Measurements from ENCODE around the gene MYO16. TPM values are rescaled to one million over a fixed set of nuclear protein-coding genes. Genes with fewer than 3 reads are reported as not detected.

Gene MYO16
- total RNA-seq, 1 experiment from 2014 or later: 0.49 TPM

DNA sequence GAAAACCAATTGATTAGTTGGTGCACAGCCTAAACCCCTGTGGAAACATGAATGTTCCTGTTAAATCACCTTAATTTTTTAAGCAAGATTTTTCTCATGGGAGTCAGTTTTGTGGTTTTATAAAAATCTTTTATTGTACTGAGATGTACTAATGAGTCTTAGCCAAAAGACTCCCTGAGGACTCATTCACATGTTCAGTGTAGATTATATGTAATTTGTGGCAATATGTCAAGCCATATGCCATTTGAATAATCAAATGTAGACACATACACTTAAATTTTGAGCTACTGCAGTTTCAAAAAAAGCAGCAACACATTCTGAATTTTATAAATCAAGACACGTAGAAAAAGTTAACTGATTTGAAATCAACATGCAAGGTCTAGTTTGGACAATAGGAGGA is 395.2 kb downstream of the MYO16 start:
- Histone ChIP-seq H3K27me3 (replicated peaks; ENCODE audit: insufficient read depth, low read depth, low read length, poor library complexity) (no peaks in the 10 kb centered on the region), H3K27ac (ENCODE audit: low read depth, low read length, poor library complexity, severe bottlenecking) (no peak overlapping the region), H3K4me3 (ENCODE audit: low read depth, low read length, poor library complexity, severe bottlenecking) (no peak overlapping the region), H3K36me3 (ENCODE audit: insufficient read depth, low read length, poor library complexity, severe bottlenecking) (no peaks in the 10 kb centered on the region), H3K9me3 (ENCODE audit: low read depth, low read length, poor library complexity, severe bottlenecking) (no peaks in the 10 kb centered on the region), H3K4me1 (ENCODE audit: insufficient read depth, low read length, poor library complexity, severe bottlenecking) (no peaks in the 10 kb centered on the region)
- no TSS peak for BruUV-seq (replicated peaks)
- CTCF ChIA-PET: no interaction called here
- no peak for DNase-seq (ENCODE audit: low spot score)
- POLR2A ChIA-PET (ENCODE audit: low non-redundant PET): no interaction called here
- intact Hi-C loops (cut with micrococcal nuclease; ENCODE audit: unreplicated experiment): no loop called here
- no peak for TF ChIP-seq EZH2 (IDR thresholded peaks at IDR 0.05; ENCODE audit: borderline replicate concordance, low read depth, low read length, poor library complexity, severe bottlenecking)
- TF ChIP-seq, protein P1, sequence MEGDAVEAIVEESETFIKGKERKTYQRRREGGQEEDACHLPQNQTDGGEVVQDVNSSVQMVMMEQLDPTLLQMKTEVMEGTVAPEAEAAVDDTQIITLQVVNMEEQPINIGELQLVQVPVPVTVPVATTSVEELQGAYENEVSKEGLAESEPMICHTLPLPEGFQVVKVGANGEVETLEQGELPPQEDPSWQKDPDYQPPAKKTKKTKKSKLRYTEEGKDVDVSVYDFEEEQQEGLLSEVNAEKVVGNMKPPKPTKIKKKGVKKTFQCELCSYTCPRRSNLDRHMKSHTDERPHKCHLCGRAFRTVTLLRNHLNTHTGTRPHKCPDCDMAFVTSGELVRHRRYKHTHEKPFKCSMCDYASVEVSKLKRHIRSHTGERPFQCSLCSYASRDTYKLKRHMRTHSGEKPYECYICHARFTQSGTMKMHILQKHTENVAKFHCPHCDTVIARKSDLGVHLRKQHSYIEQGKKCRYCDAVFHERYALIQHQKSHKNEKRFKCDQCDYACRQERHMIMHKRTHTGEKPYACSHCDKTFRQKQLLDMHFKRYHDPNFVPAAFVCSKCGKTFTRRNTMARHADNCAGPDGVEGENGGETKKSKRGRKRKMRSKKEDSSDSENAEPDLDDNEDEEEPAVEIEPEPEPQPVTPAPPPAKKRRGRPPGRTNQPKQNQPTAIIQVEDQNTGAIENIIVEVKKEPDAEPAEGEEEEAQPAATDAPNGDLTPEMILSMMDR (conservative IDR thresholded peaks at IDR 0.05; ENCODE audit: low read depth, low read length): no peak

DNA sequence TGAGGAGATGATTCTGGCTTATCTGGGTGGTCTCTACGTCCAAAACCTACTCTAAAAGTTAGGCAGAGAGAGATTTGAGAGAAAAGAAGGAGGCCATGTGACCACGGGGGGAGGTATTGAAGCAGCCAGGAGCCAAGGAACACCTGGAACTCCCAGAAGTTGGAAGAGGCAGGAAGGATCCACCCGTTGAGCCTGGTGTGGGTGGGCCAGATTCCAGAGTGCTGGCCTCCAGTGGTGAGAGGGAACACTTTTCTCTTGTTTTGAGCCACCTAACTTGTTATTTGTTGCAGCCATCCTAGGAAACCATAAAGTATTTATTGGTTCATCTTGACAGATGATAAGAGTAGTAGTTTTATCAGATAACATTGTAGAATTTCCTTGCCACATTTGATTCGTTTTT is 396.9 kb downstream of the MYO16 start:
- Histone ChIP-seq H3K36me3 (ENCODE audit: insufficient read depth, low read length, poor library complexity, severe bottlenecking) (no peaks in the 10 kb centered on the region), H3K4me3 (ENCODE audit: low read depth, low read length, poor library complexity, severe bottlenecking) (no peak overlapping the region), H3K9me3 (ENCODE audit: low read depth, low read length, poor library complexity, severe bottlenecking) (no peaks in the 10 kb centered on the region), H3K27ac (ENCODE audit: low read depth, low read length, poor library complexity, severe bottlenecking) (no peak overlapping the region), H3K4me1 (ENCODE audit: insufficient read depth, low read length, poor library complexity, severe bottlenecking) (no peaks in the 10 kb centered on the region), H3K27me3 (replicated peaks; ENCODE audit: insufficient read depth, low read depth, low read length, poor library complexity) (no peaks in the 10 kb centered on the region)
- ChIA-PET CTCF (no interaction called here), POLR2A (ENCODE audit: low non-redundant PET) (no interaction called here)
- TF ChIP-seq, protein P1 (conservative IDR thresholded peaks at IDR 0.05; ENCODE audit: low read depth, low read length): no peak
- no peak for TF ChIP-seq EZH2 (IDR thresholded peaks at IDR 0.05; ENCODE audit: borderline replicate concordance, low read depth, low read length, poor library complexity, severe bottlenecking)
- DNase-seq (ENCODE audit: low spot score): no peak
- no TSS peak for BruUV-seq (replicated peaks)
- intact Hi-C loops (cut with micrococcal nuclease; ENCODE audit: unreplicated experiment): no loop called here

DNA sequence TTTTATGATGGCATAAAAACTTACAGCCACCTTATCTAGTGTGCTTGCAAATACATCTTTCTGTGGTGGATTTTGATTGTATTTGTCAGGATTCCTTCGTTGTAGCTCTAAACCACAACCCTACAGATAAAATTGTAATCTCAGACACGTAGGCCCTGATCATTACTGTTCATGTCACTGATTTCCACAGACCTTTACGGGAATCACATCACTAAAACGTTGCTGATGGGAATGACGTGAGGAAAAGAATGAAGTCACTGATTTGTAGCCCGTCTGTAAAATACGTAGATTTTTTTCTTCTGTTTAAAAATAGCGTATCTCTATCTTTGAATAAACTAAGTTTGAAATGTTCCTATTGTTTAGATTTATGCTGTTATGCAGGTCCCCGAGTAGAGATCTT is 399.2 kb downstream of the MYO16 start:
- H3K27ac ChIP-seq (ENCODE audit: low read depth, low read length, poor library complexity, severe bottlenecking): no peak overlapping the region
- no peak for DNase-seq (ENCODE audit: low spot score)
- H3K36me3 ChIP-seq (ENCODE audit: insufficient read depth, low read length, poor library complexity, severe bottlenecking): no peaks in the 10 kb centered on the region
- no peaks in the 10 kb centered on the region for H3K27me3 ChIP-seq (replicated peaks; ENCODE audit: insufficient read depth, low read depth, low read length, poor library complexity)
- intact Hi-C loops (cut with micrococcal nuclease; ENCODE audit: unreplicated experiment): no loop called here
- BruUV-seq (replicated peaks): no TSS peak
- no peak overlapping the region for H3K4me3 ChIP-seq (ENCODE audit: low read depth, low read length, poor library complexity, severe bottlenecking)
- ChIA-PET CTCF (no interaction called here), POLR2A (ENCODE audit: low non-redundant PET) (no interaction called here)
- TF ChIP-seq EZH2 (IDR thresholded peaks at IDR 0.05; ENCODE audit: borderline replicate concordance, low read depth, low read length, poor library complexity, severe bottlenecking): no peak
- TF ChIP-seq, protein P1 (conservative IDR thresholded peaks at IDR 0.05; ENCODE audit: low read depth, low read length): no peak
- H3K9me3 ChIP-seq (ENCODE audit: low read depth, low read length, poor library complexity, severe bottlenecking): no peaks in the 10 kb centered on the region
- H3K4me1 ChIP-seq (ENCODE audit: insufficient read depth, low read length, poor library complexity, severe bottlenecking): no peaks in the 10 kb centered on the region
